GM08714 (cell line): ENCODE data around the gene OSBPL8.
"Not testable (repeated sequence)": the region's sequence is repeated elsewhere in the genome, so short reads cannot be mapped to it uniquely, and the experiment has no call there.

Experiments used
- H3K4me3 ChIP-seq: fragments of 200-500 bp; sonication (Bioruptor generic); 2 replicates; pipeline ENCODE4 v1.5.1; 2014; ENCODE audit warnings: mild to moderate bottlenecking, low read length, inconsistent platforms
- ZNF274 ChIP-seq: IDR thresholded peaks from 2 replicates; pipeline ENCODE4 v1.6.1; 2012; ENCODE audit warnings: mild to moderate bottlenecking, low read depth, low read length

Gene OSBPL8

GRCh38 chr12:76480796-76481195 lies 78.8 kb downstream of the OSBPL8 start:
- no peak for TF ChIP-seq ZNF274
- H3K4me3 ChIP-seq: no peak overlapping the region

GRCh38 chr12:76478045-76478444 lies 81.5 kb downstream of the OSBPL8 start:
- TF ChIP-seq ZNF274: no peak
- H3K4me3 ChIP-seq: no peak overlapping the region

- not testable (repeated sequence) for H3K4me3 ChIP-seq
Observed at GRCh38 chr12:76472862-76473261, 86.7 kb downstream of the OSBPL8 start.

GRCh38 chr12:76471579-76471978 lies 88.0 kb downstream of the OSBPL8 start:
- TF ChIP-seq ZNF274: no peak

GRCh38 chr12:76470028-76470939 lies 89.3 kb downstream of the OSBPL8 start:
- TF ChIP-seq ZNF274: no peak
- H3K4me3 ChIP-seq: no peak overlapping the region

More at GRCh38 chr12:76471579-76471978, 88.0 kb downstream of the OSBPL8 start:
- no peak overlapping the region for H3K4me3 ChIP-seq

GRCh38 chr12:76464631-76465166 lies 94.9 kb downstream of the OSBPL8 start:
- H3K4me3 ChIP-seq: no peak overlapping the region
- TF ChIP-seq ZNF274: no peak

GRCh38 chr12:76462668-76463224 lies 96.8 kb downstream of the OSBPL8 start:
- H3K4me3 ChIP-seq: no peak overlapping the region
- no peak for TF ChIP-seq ZNF274

GRCh38 chr12:76460807-76461206 lies 98.8 kb downstream of the OSBPL8 start:
- no peak overlapping the region for H3K4me3 ChIP-seq
- TF ChIP-seq ZNF274: no peak

GRCh38 chr12:76457818-76458217 lies 101.8 kb downstream of the OSBPL8 start:
- H3K4me3 ChIP-seq: no peak overlapping the region
- TF ChIP-seq ZNF274: no peak

GRCh38 chr12:76457010-76457409 lies 102.6 kb downstream of the OSBPL8 start:
- no peak overlapping the region for H3K4me3 ChIP-seq
- no peak for TF ChIP-seq ZNF274

GRCh38 chr12:76455582-76456345 lies 103.8 kb downstream of the OSBPL8 start:
- no peak for TF ChIP-seq ZNF274
- no peak overlapping the region for H3K4me3 ChIP-seq

GRCh38 chr12:76451528-76451927 lies 108.0 kb downstream of the OSBPL8 start:
- TF ChIP-seq ZNF274: no peak
- no peak overlapping the region for H3K4me3 ChIP-seq

- no peak for TF ChIP-seq ZNF274
- H3K4me3 ChIP-seq: no peak overlapping the region
Observed at GRCh38 chr12:76450690-76451089, 108.9 kb downstream of the OSBPL8 start.

GRCh38 chr12:76449993-76450392 lies 109.6 kb downstream of the OSBPL8 start:
- no peak for TF ChIP-seq ZNF274
- H3K4me3 ChIP-seq: no peak overlapping the region
